ENCODE results near the gene RRAS2.

The RRAS2 gene

GRCh38 chr11:14255238-14255534 lies 103.8 kb downstream of the RRAS2 start:
- no peak for TF ChIP-seq SIN3A (IDR thresholded peaks at IDR 0.05; ENCODE audit: borderline replicate concordance, insufficient read depth, low read length)
- no peak for TF ChIP-seq REST (IDR thresholded peaks at IDR 0.05; ENCODE audit: insufficient read depth in 1 of 2, low read depth in 2 of 2, low read length in 2 of 2)

- TF ChIP-seq POLR2AphosphoS5 (IDR thresholded peaks at IDR 0.05; ENCODE audit: low read depth, low read length) (no peak), SIN3A (IDR thresholded peaks at IDR 0.05; ENCODE audit: borderline replicate concordance, insufficient read depth, low read length) (no peak), REST (IDR thresholded peaks at IDR 0.05; ENCODE audit: insufficient read depth in 1 of 2, low read depth in 2 of 2, low read length in 2 of 2) (no peak), FOXP2 (optimal IDR thresholded peaks at IDR 0.05; ENCODE audit: borderline replicate concordance, extremely low read depth, extremely low read length, insufficient read depth) (no peak), TAF1 (IDR thresholded peaks at IDR 0.05; ENCODE audit: borderline replicate concordance, insufficient read depth, low read length) (no peak)
Measured at GRCh38 chr11:14254533-14255237, 104.3 kb downstream of the RRAS2 start.

- TF ChIP-seq REST (IDR thresholded peaks at IDR 0.05; ENCODE audit: insufficient read depth in 1 of 2, low read depth in 2 of 2, low read length in 2 of 2) (peak in 1 of 2 experiments; percentile 28; a peak in 1 of 4 replicates), FOXP2 (optimal IDR thresholded peaks at IDR 0.05; ENCODE audit: borderline replicate concordance, extremely low read depth, extremely low read length, insufficient read depth) (no peak)
Measured at GRCh38 chr11:14253840-14254239, 105.1 kb downstream of the RRAS2 start.

- TF ChIP-seq FOXP2 (optimal IDR thresholded peaks at IDR 0.05; ENCODE audit: borderline replicate concordance, extremely low read depth, extremely low read length, insufficient read depth) (no peak), REST (IDR thresholded peaks at IDR 0.05; ENCODE audit: insufficient read depth in 1 of 2, low read depth in 2 of 2, low read length in 2 of 2) (no peak), SIN3A (IDR thresholded peaks at IDR 0.05; ENCODE audit: borderline replicate concordance, insufficient read depth, low read length) (no peak), POLR2AphosphoS5 (IDR thresholded peaks at IDR 0.05; ENCODE audit: low read depth, low read length) (no peak), TAF1 (IDR thresholded peaks at IDR 0.05; ENCODE audit: borderline replicate concordance, insufficient read depth, low read length) (no peak)
Measured at GRCh38 chr11:14253421-14253820, 105.6 kb downstream of the RRAS2 start.

- TF ChIP-seq REST (IDR thresholded peaks at IDR 0.05; ENCODE audit: insufficient read depth in 1 of 2, low read depth in 2 of 2, low read length in 2 of 2): no peak
- TF ChIP-seq SIN3A (IDR thresholded peaks at IDR 0.05; ENCODE audit: borderline replicate concordance, insufficient read depth, low read length): no peak
- TF ChIP-seq TAF1 (IDR thresholded peaks at IDR 0.05; ENCODE audit: borderline replicate concordance, insufficient read depth, low read length): no peak
- no peak for TF ChIP-seq FOXP2 (optimal IDR thresholded peaks at IDR 0.05; ENCODE audit: borderline replicate concordance, extremely low read depth, extremely low read length, insufficient read depth)
- TF ChIP-seq POLR2AphosphoS5 (IDR thresholded peaks at IDR 0.05; ENCODE audit: low read depth, low read length): no peak
Measured at GRCh38 chr11:14251754-14252153, 107.2 kb downstream of the RRAS2 start.
